HG02588 (cell line): Measurements from ENCODE around the gene ZNF438.
"Not testable (repeated sequence)": the region's sequence is repeated elsewhere in the genome, so short reads cannot be mapped to it uniquely, and the experiment has no call there.

ENCODE experiments used
- ATAC-seq: cut with Tn5 transposase; IDR thresholded peaks from one replicate; pipeline ENCODE4 v1.9.1; 2021; ENCODE audit warnings: mild to moderate bottlenecking, moderate library complexity; ENCODE audit not compliant: unreplicated experiment

The ZNF438 gene

DNA sequence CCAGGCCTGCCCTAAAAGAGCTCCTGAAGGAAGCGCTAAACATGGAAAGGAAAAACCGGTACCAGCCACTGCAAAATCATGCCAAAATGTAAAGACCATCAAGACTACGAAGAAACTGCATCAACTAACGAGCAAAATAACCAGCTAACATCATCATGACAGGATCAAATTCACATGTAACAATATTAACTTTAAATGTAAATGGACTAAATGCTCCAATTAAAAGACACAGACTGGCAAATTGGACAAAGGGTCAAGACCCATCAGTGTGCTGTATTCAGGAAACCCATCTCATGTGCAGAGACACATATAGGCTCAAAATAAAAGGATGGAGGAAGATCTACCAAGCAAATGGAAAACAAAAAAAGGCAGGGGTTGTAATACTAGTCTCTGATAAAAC is 82.4 kb downstream of the ZNF438 start:
- ATAC-seq = not testable (repeated sequence)

DNA sequence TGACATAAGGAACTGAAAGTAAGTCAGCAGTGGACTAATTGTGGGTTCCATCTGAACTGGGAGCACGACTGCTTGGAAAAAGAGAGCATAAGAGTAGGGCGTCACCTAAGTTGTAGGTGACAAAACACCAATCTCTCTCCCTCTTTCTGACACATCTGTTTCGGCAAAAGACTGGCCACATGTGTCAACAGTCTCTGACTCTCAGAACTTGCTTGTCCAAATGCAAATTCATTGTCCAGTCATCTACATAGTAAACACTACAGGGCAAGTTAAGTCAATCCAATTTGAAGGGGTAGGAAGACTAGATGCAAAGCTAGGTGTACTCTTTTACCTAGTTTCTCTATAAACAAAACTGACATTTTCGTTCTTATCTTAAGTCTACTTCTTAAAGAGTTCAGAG is 87.7 kb downstream of the ZNF438 start:
- ATAC-seq = no peak

DNA sequence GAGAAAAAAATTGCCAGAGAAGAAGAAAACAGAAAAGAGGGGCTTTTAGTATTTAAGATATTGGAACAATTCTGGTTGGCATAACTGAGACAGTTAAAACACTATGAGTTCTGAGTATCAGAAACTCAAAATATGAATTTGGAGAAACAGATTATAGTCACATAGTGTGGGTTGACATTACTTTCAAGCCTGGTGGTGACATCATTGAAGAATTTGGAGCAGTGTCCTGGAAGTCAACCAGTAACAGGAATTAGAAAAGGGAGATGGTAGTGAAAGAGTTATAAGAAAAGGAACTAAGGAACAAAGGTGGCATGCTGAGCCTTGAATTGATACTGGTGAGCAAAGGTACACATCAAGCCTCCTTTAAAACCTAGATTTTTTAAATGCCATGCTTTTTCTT is 88.2 kb downstream of the ZNF438 start:
- no peak for ATAC-seq

DNA sequence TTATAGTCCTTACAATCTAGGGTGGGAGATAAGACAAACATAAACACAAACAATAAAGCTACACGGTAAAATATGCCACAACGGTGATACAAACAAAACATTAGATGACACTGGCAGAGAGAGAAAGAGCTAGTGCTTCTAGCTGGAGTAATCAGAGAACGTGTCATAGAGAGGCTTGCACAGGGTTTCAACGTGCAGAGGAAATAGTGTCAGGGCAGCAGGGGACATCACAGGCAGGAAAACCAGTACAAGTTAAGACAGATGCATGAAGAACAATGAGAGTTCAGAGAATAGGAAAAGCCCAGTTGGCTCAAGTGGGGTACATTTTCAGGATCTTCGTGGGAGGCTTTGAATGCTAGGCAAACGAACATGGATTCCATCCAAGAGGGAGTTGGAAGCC is 91.4 kb downstream of the ZNF438 start:
- no peak for ATAC-seq

DNA sequence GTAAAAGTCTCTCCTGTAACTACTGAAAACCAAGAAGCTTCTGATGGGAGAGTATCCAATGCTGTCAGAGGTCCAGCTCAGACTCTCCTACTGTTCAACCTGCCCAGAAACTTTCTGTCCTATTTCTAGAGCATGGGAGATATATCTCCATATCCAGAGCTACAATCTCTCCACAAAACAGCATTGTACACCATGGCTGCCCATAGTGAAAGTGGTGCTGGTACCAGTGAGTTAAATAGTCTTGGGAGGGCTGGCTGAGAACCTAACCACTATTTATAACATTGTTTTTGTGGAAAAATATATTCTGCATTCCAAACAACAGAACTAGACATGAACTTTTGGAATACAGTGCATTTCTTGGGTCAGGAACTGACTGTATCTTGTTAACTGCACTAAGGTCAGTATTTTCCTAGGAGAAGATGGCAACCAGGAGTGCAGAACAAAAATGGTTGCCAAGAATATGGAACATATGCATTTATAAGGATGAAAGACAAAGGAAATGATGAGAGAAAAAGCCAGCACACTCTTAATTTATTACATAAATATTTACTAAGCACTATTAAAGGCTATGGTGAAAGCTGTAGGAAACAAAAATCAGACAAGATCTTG is 91.9 kb downstream of the ZNF438 start:
- ATAC-seq = no peak

DNA sequence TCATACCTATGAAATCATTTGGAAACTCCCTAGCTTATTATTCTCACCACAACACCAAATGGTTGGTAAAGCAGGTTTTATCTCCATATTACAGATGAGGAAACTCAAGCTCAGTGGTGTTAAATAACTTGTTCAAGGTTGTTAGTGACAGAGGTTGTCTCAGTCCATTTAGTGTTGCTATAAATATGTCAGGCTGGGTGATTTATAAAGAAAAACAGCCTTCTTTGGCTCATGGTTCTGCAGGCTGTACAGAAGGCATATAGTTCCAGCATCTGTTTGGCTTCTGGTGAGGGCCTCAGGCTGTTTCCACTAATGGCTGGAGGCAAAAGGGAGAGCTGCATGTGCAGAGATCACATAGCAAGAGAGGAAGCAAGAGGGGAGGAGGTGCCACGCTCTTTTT is 96.6 kb downstream of the ZNF438 start:
- no peak for ATAC-seq

DNA sequence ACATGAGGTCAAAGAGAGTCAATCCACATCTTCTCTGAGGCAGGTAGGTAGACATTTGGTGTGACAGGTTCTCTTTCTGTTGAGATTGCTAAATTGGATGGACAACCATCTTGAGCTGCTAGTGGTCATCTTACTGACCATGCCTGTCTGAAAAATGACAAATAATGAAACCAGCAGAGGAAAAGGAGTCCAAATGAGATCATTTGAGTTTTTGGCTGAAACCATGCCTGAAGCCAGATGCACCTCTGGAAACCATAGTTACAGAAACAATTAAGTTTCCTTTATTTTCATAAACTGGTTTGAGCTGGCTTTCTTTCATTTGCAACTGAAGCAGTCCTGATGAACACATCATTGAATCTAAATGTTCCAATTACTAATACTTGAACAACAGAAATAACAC is 100.6 kb downstream of the ZNF438 start:
- ATAC-seq = no peak

DNA sequence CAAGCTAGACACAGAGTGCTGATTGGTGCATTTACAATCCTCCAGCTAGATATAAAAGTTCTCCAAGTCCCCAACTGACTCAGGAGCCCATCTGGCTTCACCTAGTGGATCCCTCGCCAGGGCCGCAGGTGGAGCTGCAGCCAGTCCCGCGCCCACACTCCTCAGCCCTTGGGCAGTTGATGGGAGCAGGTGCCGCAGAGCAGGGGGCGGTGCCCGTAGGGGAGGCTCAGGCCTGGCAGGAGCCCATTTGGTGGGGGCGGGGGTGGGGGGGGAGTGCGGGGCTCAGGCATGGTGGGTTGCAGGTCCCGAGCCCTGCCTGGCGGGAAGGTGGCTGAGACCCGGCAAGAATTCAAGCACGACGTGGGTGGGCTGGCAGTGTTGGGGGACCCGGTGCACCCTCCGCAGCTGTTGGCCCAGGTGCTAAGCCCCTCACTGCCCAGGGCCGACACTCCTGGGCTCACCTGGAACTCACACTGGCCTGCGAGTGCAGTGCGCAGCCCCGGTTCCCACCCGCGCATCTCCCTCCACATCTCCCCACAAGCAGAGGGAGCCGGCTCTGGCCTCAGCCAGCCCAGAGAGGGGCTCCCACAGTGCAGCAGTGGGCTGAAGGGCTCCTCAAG is 101.7 kb downstream of the ZNF438 start:
- no peak for ATAC-seq

DNA sequence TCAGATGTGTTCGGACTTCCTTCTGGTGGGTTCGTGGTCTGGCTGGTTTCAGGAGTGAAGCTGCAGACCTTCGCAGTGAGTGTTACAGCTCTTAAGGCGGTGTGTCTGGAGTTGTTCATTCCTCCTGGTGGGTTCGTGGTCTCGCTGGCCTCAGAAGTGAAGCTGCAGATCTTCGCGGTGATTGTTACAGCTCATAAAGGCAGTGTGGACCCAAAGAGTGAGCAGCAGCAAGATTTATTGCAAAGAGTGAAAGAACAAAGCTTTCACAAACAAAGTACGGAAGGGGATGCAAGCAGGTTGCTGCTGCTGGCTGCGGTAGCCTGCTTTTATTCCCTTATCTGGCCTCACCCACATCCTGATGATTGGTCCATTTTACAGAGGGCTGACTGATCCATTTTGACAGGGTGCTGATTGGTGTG is 102.3 kb downstream of the ZNF438 start:
- ATAC-seq = not testable (repeated sequence)

DNA sequence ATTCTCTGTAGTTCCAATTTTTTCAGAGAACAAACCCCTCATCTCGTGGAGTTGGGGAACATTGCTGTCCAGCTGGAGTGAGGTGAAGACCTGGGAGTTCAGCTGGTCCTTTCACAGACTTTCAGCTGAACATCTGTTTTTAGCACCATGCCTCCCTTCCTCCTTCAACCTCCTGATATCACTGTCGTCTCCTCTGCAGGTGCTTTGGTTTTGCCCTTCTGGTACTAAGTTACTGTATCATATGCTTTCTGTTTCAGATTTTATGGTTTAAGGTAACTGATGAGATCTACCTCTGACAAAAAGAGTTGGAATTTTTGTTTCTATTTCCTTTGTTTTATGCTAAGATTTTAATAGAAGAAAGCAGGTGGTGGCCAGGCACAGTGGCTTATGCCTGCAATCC is 102.9 kb downstream of the ZNF438 start:
- ATAC-seq = no peak

DNA sequence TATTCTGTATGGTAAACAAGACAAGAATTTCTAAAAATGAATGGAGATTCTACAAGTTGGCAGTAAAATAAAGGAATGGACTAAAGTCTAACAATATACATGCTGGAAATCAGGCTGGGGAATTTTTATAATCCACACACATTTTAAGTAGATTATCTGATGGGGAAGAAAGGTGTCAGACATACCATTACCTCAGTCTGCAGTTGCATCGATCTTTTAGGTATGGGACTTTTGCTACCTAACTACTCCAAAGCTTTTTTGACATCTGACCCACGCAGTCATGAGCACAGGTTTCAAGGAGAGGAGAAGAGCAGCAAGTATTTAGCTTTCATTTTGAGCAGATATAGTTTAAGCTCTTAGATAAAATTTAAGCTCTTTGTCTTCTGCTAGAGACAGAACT is 113.0 kb downstream of the ZNF438 start:
- no peak for ATAC-seq

DNA sequence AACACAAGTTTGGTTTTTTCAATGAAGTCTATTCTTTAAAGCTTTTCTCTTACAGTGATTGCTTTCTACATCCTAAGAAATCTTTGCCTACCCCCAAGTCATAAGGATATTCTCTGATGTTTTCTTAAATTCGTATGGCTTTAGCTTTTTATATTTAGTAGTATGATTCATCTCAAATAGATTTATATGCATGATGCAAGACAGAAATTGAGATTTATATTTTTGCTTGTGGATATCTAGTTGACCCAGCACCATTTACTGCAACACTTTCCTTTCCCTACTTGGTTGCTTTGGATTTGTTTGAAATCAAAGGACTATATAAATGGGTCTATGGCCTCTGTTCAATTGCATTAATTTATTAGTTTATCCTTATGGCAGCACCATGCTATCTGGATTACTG is 113.9 kb downstream of the ZNF438 start:
- no peak for ATAC-seq

DNA sequence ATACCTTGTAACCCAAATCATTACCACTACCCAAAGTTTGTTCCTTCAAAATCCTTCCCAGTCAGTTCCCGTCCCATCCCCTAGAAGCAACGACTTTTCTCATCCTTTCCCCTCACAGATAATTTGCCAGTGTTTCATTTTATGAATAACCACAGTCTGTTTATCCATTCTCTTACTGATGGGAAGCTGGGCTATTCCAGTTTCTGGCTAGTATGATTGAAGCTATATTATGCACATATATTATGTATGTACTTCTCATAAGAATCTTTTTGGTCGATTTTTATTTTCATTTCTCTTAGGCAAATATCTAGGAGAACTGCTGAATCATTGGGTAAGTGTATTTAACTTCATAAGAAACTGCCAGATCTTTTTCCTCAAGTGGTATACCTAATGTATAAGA is 114.6 kb downstream of the ZNF438 start:
- no peak for ATAC-seq

DNA sequence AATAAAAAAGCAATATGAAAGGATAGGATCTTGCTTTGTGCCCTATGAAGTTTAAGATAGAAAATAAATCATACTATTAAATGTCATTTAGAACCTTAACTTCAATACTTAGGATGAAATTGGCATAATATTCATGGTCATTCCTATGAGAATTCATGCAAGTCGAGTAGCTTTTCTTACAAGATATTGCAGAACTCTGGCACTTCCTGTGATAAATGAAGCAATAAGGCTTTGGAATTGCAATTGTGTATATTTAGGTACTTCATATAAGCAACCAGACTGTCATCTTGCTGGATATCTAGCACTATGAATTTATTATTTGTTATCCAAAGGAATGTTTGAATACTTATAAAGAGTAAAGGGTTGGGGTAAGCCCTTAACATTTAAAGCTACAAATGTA is 116.5 kb downstream of the ZNF438 start:
- ATAC-seq = no peak

DNA sequence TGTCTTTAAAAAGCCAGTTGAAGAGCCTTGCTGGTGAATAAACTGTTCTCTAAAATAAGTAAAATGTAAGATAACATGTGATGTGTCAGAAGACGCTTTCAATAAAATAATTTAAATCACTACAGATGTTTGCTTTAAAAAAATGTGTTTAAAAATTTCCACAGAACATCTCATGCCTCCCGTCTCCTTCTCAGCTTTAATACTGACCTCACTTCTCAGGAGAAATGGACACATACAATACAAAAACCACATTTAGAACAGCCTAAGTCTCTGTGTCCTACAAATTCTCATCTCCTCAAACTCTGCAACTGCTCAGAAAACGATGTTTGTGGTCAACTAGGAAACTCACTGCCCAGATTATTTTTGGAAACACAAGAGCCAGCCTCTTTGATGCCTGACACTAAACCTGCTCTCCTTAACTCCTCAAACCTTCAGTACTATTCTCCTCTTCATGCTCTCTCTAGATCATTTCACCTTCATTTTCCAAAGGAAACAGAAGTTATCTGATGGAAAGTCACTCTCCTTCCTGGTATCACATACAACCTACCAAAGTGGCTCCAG is 120.3 kb downstream of the ZNF438 start:
- no peak for ATAC-seq

DNA sequence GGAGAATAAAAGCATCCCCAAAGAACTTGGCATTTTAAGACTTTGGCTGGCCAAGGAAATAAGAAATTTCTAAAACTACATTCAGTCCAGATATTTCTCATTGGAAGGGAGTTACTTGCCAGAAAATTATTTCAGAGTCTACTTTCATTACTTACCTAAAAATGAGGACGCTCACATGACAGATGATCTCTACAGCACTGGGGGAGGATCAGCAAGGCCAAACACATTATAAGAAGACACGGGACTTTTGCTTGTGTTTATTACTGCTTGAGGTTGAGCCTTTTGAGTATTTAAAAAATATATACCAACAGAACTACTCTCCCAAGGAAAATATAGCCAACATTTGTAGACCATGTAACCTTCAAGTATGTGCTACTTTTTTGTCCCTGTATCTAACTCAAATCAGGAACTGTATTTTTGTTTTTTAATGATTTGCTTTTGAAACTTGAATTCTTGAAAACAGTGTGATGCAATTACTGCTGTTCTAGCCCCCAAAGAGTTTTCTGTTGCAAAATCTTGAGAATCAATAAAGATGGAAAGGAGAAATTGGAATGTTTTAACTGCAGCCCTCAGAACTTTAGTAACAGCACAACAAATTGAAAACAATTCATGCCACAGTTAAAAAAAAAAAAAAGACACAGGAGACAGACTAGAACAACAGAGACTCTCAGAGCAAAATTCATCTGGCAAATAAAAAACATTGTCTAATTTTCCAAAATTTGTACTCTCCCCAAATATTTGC is 128.1 kb downstream of the ZNF438 start:
- no peak for ATAC-seq

DNA sequence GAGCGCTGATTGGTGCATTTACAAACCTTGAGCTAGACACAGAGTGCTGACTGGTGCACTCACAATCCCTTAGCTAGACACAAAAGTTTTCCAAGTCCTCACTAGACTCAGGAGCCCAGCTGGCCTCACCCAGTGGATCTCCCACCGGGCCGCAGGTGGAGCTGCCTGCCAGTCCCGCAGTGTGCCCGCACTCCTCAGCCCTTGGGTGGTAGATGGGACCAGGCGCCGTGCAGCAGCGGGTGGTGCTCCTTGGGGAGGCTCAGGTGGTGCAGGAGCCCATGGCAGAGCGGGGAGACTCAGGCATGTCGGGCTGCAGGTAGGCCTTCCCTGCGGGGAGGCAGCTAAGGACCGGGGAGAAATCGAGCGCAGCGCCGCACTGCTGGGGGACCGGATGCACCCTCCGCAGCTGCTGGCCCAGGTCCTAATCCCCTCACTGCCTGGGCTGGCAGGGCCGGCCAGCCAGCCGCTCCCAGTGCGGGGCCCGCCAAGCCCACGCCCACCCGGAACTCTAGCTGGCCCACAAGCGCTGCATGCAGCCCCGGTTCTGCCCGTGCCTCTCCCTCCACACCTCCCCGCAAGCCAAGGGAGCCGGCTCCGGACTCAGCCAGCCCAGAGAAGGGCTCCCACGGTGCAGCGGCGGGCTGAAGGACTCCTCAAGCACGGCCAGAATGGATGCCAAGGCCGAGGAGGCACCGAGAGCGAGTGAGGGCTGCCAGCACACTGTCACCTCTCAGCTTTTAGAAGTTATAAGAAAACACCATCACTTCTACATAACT is 128.9 kb downstream of the ZNF438 start:
- no peak for ATAC-seq

DNA sequence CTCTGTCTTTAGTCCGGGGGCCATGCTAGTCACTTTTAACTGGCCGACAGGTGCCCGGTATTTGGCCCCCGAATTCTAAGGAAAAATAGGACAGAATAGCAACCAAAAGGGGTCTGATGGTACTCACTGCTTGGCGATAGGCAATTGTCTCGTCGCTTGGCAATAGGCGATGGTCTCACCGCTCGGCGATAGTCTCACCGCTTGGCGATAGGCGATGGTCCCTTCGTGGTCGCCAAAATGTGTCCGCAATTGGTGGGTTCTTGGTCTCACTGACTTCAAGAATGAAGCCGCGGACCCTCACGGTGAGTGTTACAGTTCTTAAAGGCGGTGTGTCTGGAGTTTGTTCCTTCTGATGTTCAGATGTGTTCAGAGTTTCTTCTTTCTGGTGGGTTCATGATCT is 130.2 kb downstream of the ZNF438 start:
- not testable (repeated sequence) for ATAC-seq

DNA sequence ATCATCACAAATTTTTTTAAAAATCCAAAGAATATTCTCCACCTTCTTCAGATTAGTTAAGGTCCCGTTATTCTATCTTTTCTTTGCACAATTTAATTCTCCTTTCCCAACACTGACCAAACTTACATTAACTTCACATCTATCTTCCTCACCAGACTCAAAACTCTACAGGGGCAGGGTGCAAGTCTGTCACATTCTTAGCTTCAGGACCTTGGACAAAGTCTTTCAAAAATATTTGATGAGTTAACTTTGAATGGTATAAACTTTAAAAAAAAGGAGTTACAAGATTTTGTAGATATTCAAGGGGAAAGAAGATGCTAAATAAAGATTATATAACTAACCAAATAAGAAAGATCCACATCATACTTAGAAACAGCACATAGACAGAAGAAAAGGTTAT is 132.7 kb downstream of the ZNF438 start:
- ATAC-seq = no peak

DNA sequence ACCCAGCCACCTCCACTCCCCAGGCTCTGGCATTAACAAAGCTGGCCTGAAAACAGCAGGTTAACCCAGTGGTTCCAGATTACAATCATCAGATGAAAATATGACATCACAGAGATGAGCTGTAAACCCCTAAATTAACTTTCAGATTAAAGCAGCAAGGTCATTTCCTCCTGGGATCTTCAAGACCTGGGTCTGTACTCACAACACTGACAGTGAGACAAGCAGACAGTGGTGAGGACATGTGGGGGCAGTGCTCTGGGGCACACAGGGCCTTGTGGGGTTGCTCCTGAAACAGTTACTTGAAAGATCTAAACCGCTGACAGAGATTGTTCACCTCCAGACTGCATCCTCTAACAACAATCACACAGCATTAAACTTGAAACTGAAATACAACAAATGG is 134.1 kb downstream of the ZNF438 start:
- ATAC-seq = no peak

DNA sequence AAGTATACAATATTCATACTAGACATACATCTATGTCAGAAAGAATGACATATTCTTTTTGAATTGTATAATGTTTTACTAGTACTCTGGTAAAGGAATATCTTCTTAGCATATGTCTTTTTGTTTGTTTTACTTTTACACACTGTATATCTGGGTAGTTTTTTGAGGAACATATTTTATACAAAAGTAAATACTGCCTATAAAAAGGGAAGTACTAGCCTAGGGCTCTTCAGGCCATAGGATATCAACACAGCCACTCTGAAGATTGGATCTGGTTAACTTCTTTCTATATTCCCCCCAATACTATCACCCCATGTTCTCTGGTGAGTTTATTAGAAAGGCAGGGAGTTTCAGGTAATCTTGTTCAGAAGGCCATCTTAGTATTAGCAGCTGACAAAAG is 134.6 kb downstream of the ZNF438 start:
- no peak for ATAC-seq
